MCF 10A (cell line): ENCODE measurements around the gene RAPGEF6. TPM values are rescaled to one million over a fixed set of nuclear protein-coding genes. Genes with fewer than 3 reads are reported as not detected.

ENCODE experiments used
- BruUV-seq: library from RNA; stranded (reverse); fragments of 400-500 nt; replicated peaks from 2 replicates; lab custom pipeline; 2021; lab: Mats Ljungman, UMichigan
- CTCF ChIA-PET: fragments of 300-600 bp; sonication (Branson Sonifier 250); formaldehyde crosslinking; extraction: SDS; loops from one replicate; lab custom pipeline; 2021; ENCODE audit warnings: antibody characterized with exemption, inconsistent platforms; lab: Yijun Ruan, JAX
- POLR2A ChIA-PET: fragments of 300-600, 350-650 bp; sonication (Branson Sonifier 250); formaldehyde crosslinking; extraction: SDS; loops from one replicate; lab custom pipeline; 2020; ENCODE audit warnings: antibody characterized with exemption, inconsistent platforms; lab: Yijun Ruan, JAX
- DNase-seq: peaks from one replicate; pipeline ENCODE4 v3.0.0-alpha.2; 2018; ENCODE audit not compliant: unreplicated experiment
- H3K27ac Mint-ChIP-seq: one replicate; pipeline ENCODE4 v1.8.0; 2022; ENCODE audit warnings: mild to moderate bottlenecking, low read depth, mixed read lengths; ENCODE audit not compliant: unreplicated experiment
- H3K27me3 Mint-ChIP-seq: one replicate; pipeline ENCODE4 v1.8.0; 2022; ENCODE audit warnings: mixed read lengths; ENCODE audit not compliant: insufficient read depth, unreplicated experiment
- H3K36me3 Mint-ChIP-seq: one replicate; pipeline ENCODE4 v1.8.0; 2022; ENCODE audit warnings: mild to moderate bottlenecking, moderate library complexity, mixed read lengths; ENCODE audit not compliant: insufficient read depth, unreplicated experiment
- H3K4me1 Mint-ChIP-seq: one replicate; pipeline ENCODE4 v1.8.0; 2022; ENCODE audit warnings: mixed read lengths; ENCODE audit not compliant: insufficient read depth, unreplicated experiment
- H3K4me3 Mint-ChIP-seq: one replicate; pipeline ENCODE4 v1.8.0; 2022; ENCODE audit warnings: mild to moderate bottlenecking, moderate library complexity, mixed read lengths; ENCODE audit not compliant: unreplicated experiment
- H3K9me3 Mint-ChIP-seq: one replicate; pipeline ENCODE4 v1.8.0; 2022; ENCODE audit warnings: mixed read lengths; ENCODE audit not compliant: unreplicated experiment
- intact Hi-C: fragments of 100-400 bp; cut with micrococcal nuclease; formaldehyde crosslinking; loops from 2 replicates; pipeline ENCODE4 v1.14.1; 2022
- total RNA-seq: library from RNA; stranded (reverse); gene quantifications from 2 replicates; pipeline ENCODE4 v1.2.3, GENCODE V29; 2022
- TF ChIP-seq, protein P1 (sequence below): fragments of 200-600 bp; IDR thresholded peaks from one replicate; pipeline ENCODE4 v1.8.0; 2022; ENCODE audit warnings: antibody characterized with exemption, mild to moderate bottlenecking; ENCODE audit not compliant: unreplicated experiment

The RAPGEF6 gene
- total RNA-seq, 1 experiment from 2014 or later, result 20.5 TPM

DNA sequence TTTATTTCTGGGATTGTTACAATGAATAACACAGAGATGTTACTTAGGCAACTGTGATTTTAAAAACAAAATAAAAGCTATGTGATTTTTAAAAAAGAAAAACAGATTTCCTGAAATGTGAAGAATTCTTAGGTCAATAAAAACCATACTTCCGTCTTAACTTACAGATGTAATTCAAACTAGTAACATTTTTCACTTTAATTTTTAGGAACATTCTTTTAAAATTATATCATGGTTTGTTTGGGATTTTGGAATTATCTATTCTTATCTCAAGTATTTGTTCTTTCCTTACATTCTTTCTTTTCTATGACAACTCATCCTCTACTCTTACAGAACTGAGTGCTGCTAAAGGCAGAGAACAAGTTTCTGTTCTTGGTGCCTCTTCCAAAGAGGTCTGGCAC lies 159.5 kb downstream of the RAPGEF6 start:
- H3K27me3 Mint-ChIP-seq, result no peaks in the 10 kb centered on the region
- no peak for DNase-seq
- H3K4me1 Mint-ChIP-seq, result no peaks in the 10 kb centered on the region
- TF ChIP-seq, protein P1, sequence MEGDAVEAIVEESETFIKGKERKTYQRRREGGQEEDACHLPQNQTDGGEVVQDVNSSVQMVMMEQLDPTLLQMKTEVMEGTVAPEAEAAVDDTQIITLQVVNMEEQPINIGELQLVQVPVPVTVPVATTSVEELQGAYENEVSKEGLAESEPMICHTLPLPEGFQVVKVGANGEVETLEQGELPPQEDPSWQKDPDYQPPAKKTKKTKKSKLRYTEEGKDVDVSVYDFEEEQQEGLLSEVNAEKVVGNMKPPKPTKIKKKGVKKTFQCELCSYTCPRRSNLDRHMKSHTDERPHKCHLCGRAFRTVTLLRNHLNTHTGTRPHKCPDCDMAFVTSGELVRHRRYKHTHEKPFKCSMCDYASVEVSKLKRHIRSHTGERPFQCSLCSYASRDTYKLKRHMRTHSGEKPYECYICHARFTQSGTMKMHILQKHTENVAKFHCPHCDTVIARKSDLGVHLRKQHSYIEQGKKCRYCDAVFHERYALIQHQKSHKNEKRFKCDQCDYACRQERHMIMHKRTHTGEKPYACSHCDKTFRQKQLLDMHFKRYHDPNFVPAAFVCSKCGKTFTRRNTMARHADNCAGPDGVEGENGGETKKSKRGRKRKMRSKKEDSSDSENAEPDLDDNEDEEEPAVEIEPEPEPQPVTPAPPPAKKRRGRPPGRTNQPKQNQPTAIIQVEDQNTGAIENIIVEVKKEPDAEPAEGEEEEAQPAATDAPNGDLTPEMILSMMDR, result no peak
- CTCF ChIA-PET, result no interaction called here
- H3K36me3 Mint-ChIP-seq, result peaks cover 37% of the 10 kb centered on the region
- intact Hi-C loops, result no loop called here
- no peak overlapping the region for H3K27ac Mint-ChIP-seq
- no peaks in the 10 kb centered on the region for H3K9me3 Mint-ChIP-seq
- POLR2A ChIA-PET, result interaction anchor here (0.9 kb wide), 2 partner anchors 8 to 10 kb away, joined by 3 read pairs; no protein-coding TSS in a partner anchor
- no peak overlapping the region for H3K4me3 Mint-ChIP-seq
- BruUV-seq, result no TSS peak

DNA sequence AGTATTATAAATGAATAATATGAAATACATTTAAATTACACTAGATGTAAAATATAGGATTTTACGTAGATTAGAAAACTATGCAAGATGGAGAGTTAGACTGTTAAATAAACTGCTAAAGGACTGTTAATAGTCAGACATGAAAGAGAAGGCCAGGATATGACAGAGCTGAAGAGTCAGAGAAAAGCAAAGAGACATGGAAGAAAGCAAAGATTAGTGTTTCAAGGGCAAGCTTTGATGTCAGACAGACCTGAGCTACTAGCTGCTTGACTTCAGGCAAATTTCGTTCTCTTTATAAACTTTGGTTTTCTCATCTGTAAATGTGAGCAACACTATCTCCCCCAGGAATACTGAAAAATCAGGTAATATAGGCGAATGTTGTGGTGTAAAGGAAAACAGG lies 161.3 kb downstream of the RAPGEF6 start:
- Mint-ChIP-seq H3K4me3 (no peak overlapping the region), H3K27me3 (no peaks in the 10 kb centered on the region), H3K9me3 (peaks cover under 1% of the 10 kb centered on the region), H3K4me1 (peaks cover 5% of the 10 kb centered on the region), H3K36me3 (peaks cover 29% of the 10 kb centered on the region), H3K27ac (no peak overlapping the region)
- TF ChIP-seq, protein P1, result no peak
- ChIA-PET POLR2A (interaction anchor here (0.6 kb wide), 1 partner anchor 24 kb away, joined by 3 read pairs; no protein-coding TSS in a partner anchor), CTCF (no interaction called here)
- intact Hi-C loops, result no loop called here
- BruUV-seq, result no TSS peak
- DNase-seq, result no peak

DNA sequence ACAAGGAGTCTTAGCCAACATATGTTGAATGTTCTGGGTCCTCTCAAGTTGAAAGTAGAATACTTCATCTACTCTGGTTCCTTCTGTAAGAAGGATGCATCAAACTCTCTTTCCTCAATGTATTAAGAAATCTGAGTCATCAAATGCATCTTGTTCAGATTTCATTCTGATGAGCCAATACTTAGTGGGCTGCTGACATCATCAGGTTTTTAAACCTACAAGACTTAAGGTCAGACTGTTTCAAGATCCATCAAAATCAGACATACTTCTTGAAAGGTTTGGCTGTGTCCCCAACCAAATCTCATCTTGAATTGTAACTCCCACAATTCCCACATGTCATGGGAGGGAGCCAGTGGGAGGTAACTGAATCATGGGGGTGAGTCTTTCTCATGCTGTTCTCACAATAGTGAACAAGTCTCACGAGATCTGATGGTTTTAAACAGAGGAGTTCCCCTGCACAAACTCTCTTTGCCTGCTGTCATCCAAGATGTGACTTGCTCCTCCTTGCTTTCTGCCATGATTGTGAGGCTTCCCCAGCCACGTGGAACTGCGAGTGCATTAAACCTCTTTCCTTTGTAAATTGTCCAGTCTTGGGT lies 168.8 kb downstream of the RAPGEF6 start:
- DNase-seq, result peak; percentile 70
- intact Hi-C loops, result no loop called here
- peaks cover 39% of the 10 kb centered on the region for H3K36me3 Mint-ChIP-seq
- ChIA-PET CTCF (no interaction called here), POLR2A (no interaction called here)
- H3K27me3 Mint-ChIP-seq, result no peaks in the 10 kb centered on the region
- TF ChIP-seq, protein P1, result no peak
- BruUV-seq, result no TSS peak
- H3K4me1 Mint-ChIP-seq, result peaks cover 16% of the 10 kb centered on the region
- peak overlapping the region; percentile 59 for H3K27ac Mint-ChIP-seq
- H3K4me3 Mint-ChIP-seq, result no peak overlapping the region
- peaks cover 6% of the 10 kb centered on the region for H3K9me3 Mint-ChIP-seq

DNA sequence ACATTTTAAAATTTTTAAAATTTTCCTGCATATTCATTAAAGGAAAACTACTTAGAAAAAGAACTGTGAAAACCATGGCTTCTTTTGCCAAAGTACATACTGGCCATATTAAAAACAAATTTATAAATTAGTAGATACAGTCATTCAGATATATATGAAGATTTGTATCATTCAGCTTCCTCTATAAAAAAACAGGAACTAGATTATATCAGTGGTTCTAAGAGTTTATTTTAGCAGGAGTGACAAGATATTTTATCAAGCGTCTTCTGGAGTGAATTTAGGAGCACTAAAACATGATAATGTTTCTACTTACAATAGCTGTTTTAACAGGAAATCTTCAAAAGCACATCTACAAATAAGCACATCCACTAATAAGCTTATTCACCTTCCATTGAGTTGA lies 171.4 kb downstream of the RAPGEF6 start:
- H3K36me3 Mint-ChIP-seq, result peaks cover 44% of the 10 kb centered on the region
- BruUV-seq, result no TSS peak
- peaks cover 10% of the 10 kb centered on the region for H3K4me1 Mint-ChIP-seq
- TF ChIP-seq, protein P1, result no peak
- POLR2A ChIA-PET, result no interaction called here
- CTCF ChIA-PET, result interaction anchor here (1.0 kb wide), 1 partner anchor 599 kb away, joined by 3 read pairs; no protein-coding TSS in a partner anchor
- H3K9me3 Mint-ChIP-seq, result peaks cover 4% of the 10 kb centered on the region
- intact Hi-C loops, result no loop called here
- H3K27me3 Mint-ChIP-seq, result no peaks in the 10 kb centered on the region
- DNase-seq, result no peak
- no peak overlapping the region for H3K4me3 Mint-ChIP-seq
- no peak overlapping the region for H3K27ac Mint-ChIP-seq
